H9 (cell line): ENCODE results near the gene ZNF883. TPM values are rescaled to one million over a fixed set of nuclear protein-coding genes. Genes with fewer than 3 reads are reported as not detected.

Experiments
- DNase-seq: peaks from one replicate; pipeline ENCODE4 v3.0.0-alpha.2; 2017
- H2AFZ ChIP-seq: one replicate; pipeline ENCODE4 v1.6.1; 2013; ENCODE audit warnings: mild to moderate bottlenecking, low read length, control low read depth, moderate library complexity
- H2AK5ac ChIP-seq: 2 replicates; pipeline ENCODE4 v1.6.1; 2013; ENCODE audit warnings: low read length, control low read depth, mixed read lengths; ENCODE audit not compliant: insufficient read length
- H2BK120ac ChIP-seq: one replicate; pipeline ENCODE4 v1.6.1; 2013; ENCODE audit warnings: low read depth, mild to moderate bottlenecking, low read length, control low read depth, inconsistent platforms; ENCODE audit not compliant: poor library complexity, severe bottlenecking
- H2BK12ac ChIP-seq: 2 replicates; pipeline ENCODE4 v1.6.1; 2013; ENCODE audit warnings: low read length, control low read depth, mixed read lengths, low read depth; ENCODE audit not compliant: insufficient read length
- H2BK15ac ChIP-seq: 2 replicates; pipeline ENCODE4 v1.6.1; 2013; ENCODE audit warnings: low read depth, low read length, control low read depth
- H2BK20ac ChIP-seq: one replicate; pipeline ENCODE4 v1.6.1; 2013; ENCODE audit warnings: low read depth, mild to moderate bottlenecking, low read length, control low read depth, inconsistent platforms; ENCODE audit not compliant: poor library complexity, severe bottlenecking
- H2BK5ac ChIP-seq: 2 replicates; pipeline ENCODE4 v1.6.1; 2013; ENCODE audit warnings: low read length, control low read depth, mixed read lengths; ENCODE audit not compliant: insufficient read length
- H3K14ac ChIP-seq: 2 replicates; pipeline ENCODE4 v1.6.1; 2013; ENCODE audit warnings: low read length, control low read depth; ENCODE audit not compliant: insufficient read depth
- H3K18ac ChIP-seq: 2 replicates; pipeline ENCODE4 v1.6.1; 2013; ENCODE audit warnings: low read depth, mild to moderate bottlenecking, mixed read lengths, low read length, control low read depth; ENCODE audit not compliant: insufficient read length
- H3K23ac ChIP-seq: 2 replicates; pipeline ENCODE4 v1.6.1; 2013; ENCODE audit warnings: low read length, control low read depth, mixed read lengths, low read depth; ENCODE audit not compliant: insufficient read length
- H3K23me2 ChIP-seq: 2 replicates; pipeline ENCODE4 v1.6.1; 2013; ENCODE audit warnings: low read depth, mild to moderate bottlenecking, mixed read lengths, low read length, control low read depth; ENCODE audit not compliant: insufficient read length, poor library complexity, severe bottlenecking
- H3K27ac ChIP-seq: 2 replicates; pipeline ENCODE4 v1.5.1; 2013; ENCODE audit warnings: low read length, control low read depth, mixed read lengths, low read depth; ENCODE audit not compliant: insufficient read length
- H3K27me3 ChIP-seq: 2 replicates; pipeline ENCODE4 v1.6.1; 2013; ENCODE audit warnings: low read length, control low read depth, inconsistent platforms; ENCODE audit not compliant: insufficient read depth
- H3K4ac ChIP-seq: 2 replicates; pipeline ENCODE4 v1.6.1; 2013; ENCODE audit warnings: low read depth, mild to moderate bottlenecking, control low read depth, inconsistent platforms, low read length, moderate library complexity
- H3K4me1 ChIP-seq: 2 replicates; pipeline ENCODE4 v1.6.1; 2013; ENCODE audit warnings: low read length, control low read depth, inconsistent platforms; ENCODE audit not compliant: insufficient read depth
- H3K4me2 ChIP-seq: 2 replicates; pipeline ENCODE4 v1.6.1; 2013; ENCODE audit warnings: low read length, control low read depth, mixed read lengths; ENCODE audit not compliant: insufficient read length, insufficient read depth
- H3K56ac ChIP-seq: 2 replicates; pipeline ENCODE4 v1.6.1; 2013; ENCODE audit warnings: low read depth, mild to moderate bottlenecking, mixed read lengths, low read length, control low read depth; ENCODE audit not compliant: insufficient read length
- H3K79me1 ChIP-seq: 2 replicates; pipeline ENCODE4 v1.6.1; 2013; ENCODE audit warnings: low read depth, mild to moderate bottlenecking, moderate library complexity, low read length, control low read depth, inconsistent platforms; ENCODE audit not compliant: insufficient read depth, poor library complexity, severe bottlenecking
- H3K79me2 ChIP-seq: 2 replicates; pipeline ENCODE4 v1.6.1; 2013; ENCODE audit warnings: low read length, control low read depth, inconsistent platforms; ENCODE audit not compliant: insufficient read depth
- H3K9ac ChIP-seq: 2 replicates; pipeline ENCODE4 v1.6.1; 2013; ENCODE audit warnings: low read length, control low read depth, mixed read lengths; ENCODE audit not compliant: insufficient read length; ENCODE audit errors: extremely low read depth
- H3K9me3 ChIP-seq: one replicate; pipeline ENCODE4 v1.6.1; 2013; ENCODE audit warnings: low read depth, low read length, inconsistent platforms; ENCODE audit not compliant: control insufficient read depth
- H3T11ph ChIP-seq: one replicate; pipeline ENCODE4 v1.6.1; 2013; ENCODE audit warnings: mild to moderate bottlenecking, low read length, control low read depth, inconsistent platforms
- H4K20me1 ChIP-seq: one replicate; pipeline ENCODE4 v1.6.1; 2013; ENCODE audit not compliant: control insufficient read depth, insufficient read length, insufficient read depth
- H4K5ac ChIP-seq: 2 replicates; pipeline ENCODE4 v1.6.1; 2013; ENCODE audit warnings: low read depth, mild to moderate bottlenecking, mixed read lengths, low read length, control low read depth; ENCODE audit not compliant: insufficient read length
- H4K8ac ChIP-seq: replicated peaks from 2 replicates; pipeline ENCODE4 v1.6.1; 2013; ENCODE audit warnings: low read length, control low read depth, mixed read lengths, low read depth; ENCODE audit not compliant: insufficient read length
- H4K91ac ChIP-seq: 2 replicates; pipeline ENCODE4 v1.6.1; 2013; ENCODE audit warnings: low read depth, mild to moderate bottlenecking, moderate library complexity, mixed read lengths, low read length, control low read depth; ENCODE audit not compliant: insufficient read length
- H3K27ac Mint-ChIP-seq, 3 experiments: 2 replicates in 2 of 3; 3 replicates in 1 of 3; pipeline ENCODE4 v1.8.0; 2020 to 2021; ENCODE audit warnings: mixed read lengths in 3 of 3, mild to moderate bottlenecking in 1 of 3, moderate library complexity in 1 of 3
- H3K27me3 Mint-ChIP-seq: 2 replicates; pipeline ENCODE4 v1.8.0; 2021; ENCODE audit warnings: low read depth, mild to moderate bottlenecking, moderate library complexity, mixed read lengths
- H3K36me3 Mint-ChIP-seq, 3 experiments: 2 replicates in 2 of 3; 3 replicates in 1 of 3; pipeline ENCODE4 v1.8.0; 2020 to 2021; ENCODE audit warnings: low read depth in 3 of 3, mixed read lengths in 3 of 3; ENCODE audit not compliant: insufficient read depth in 1 of 3
- H3K4me1 Mint-ChIP-seq, 2 experiments: 2 replicates each; pipeline ENCODE4 v1.8.0; 2020; ENCODE audit warnings: mixed read lengths in 2 of 2
- H3K4me3 Mint-ChIP-seq, 2 experiments: 2 replicates in 1 of 2; 3 replicates in 1 of 2; pipeline ENCODE4 v1.8.0; 2020 to 2021; ENCODE audit warnings: mild to moderate bottlenecking in 2 of 2, mixed read lengths in 2 of 2, moderate library complexity in 1 of 2
- H3K9me3 Mint-ChIP-seq, 2 experiments: 2 replicates in 1 of 2; 3 replicates in 1 of 2; pipeline ENCODE4 v1.8.0; 2020; ENCODE audit warnings: mild to moderate bottlenecking in 2 of 2, mixed read lengths in 2 of 2, moderate library complexity in 1 of 2
- WGBS: extraction: QIAGEN DNeasy Blood & Tissue Kit; methylation state at CpG from one replicate; pipeline ENCODE4 v1.1.7; 2013; ENCODE audit warnings: missing lambda C conversion rate, low lambda C conversion rate, mixed read lengths; ENCODE audit not compliant: insufficient read length; ENCODE audit errors: extremely low coverage; 5-methylcytosine and 5-hydroxymethylcytosine counted together
- total RNA-seq: library from RNA; stranded (reverse); gene quantifications from 2 replicates; pipeline ENCODE4 v1.2.1, GENCODE V29; 2021
- TF ChIP-seq, protein P1 (sequence below): fragments of 200-600 bp; sonication (generic); conservative IDR thresholded peaks from 3 replicates; pipeline ENCODE4 v1.8.0; 2021; ENCODE audit warnings: antibody characterized with exemption, mild to moderate bottlenecking

ZNF883 gene
- total RNA-seq, 1 experiment from 2014 or later = 13.2 TPM

DNA sequence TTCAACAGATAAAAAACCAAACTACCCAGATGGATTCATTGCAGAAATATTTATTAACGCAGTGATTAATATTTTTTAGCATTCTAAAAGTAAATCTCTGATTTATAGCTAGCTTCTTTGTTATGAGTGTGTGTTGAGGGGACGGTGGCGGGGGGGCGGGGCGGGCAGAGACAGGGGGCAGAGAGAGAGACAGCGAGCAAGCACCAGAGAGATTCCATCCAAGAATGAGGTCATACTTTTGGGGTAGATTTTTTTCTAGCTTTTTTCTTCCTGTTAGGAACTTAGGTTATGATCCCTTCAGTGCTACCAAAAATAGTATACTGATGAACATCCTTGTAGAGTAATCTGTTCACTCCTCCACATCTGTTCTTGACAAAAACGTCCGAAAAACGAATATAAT lies 500 bp upstream of the ZNF883 start:
- no peak overlapping the region for H3K9ac ChIP-seq
- TF ChIP-seq, protein P1, sequence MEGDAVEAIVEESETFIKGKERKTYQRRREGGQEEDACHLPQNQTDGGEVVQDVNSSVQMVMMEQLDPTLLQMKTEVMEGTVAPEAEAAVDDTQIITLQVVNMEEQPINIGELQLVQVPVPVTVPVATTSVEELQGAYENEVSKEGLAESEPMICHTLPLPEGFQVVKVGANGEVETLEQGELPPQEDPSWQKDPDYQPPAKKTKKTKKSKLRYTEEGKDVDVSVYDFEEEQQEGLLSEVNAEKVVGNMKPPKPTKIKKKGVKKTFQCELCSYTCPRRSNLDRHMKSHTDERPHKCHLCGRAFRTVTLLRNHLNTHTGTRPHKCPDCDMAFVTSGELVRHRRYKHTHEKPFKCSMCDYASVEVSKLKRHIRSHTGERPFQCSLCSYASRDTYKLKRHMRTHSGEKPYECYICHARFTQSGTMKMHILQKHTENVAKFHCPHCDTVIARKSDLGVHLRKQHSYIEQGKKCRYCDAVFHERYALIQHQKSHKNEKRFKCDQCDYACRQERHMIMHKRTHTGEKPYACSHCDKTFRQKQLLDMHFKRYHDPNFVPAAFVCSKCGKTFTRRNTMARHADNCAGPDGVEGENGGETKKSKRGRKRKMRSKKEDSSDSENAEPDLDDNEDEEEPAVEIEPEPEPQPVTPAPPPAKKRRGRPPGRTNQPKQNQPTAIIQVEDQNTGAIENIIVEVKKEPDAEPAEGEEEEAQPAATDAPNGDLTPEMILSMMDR = no peak
- no peak overlapping the region for H4K8ac ChIP-seq
- peaks cover 2% of the 10 kb centered on the region; the same call in 1 of the 2 replicates for H3K27me3 Mint-ChIP-seq
- no peak overlapping the region for H2BK20ac ChIP-seq
- WGBS = no CpG with 5 or more reads among the region's 9 CpGs
- H3K56ac ChIP-seq = no peak overlapping the region
- no peaks in the 10 kb centered on the region for H3K9me3 ChIP-seq
- H3K23ac ChIP-seq = no peak overlapping the region
- H2BK15ac ChIP-seq = no peak overlapping the region
- no peak overlapping the region for H2BK12ac ChIP-seq
- H3K9me3 Mint-ChIP-seq = peaks cover 51 to 63% of the 10 kb centered on the region in 2 experiments
- no peak overlapping the region for H4K91ac ChIP-seq
- no peak overlapping the region for H2BK5ac ChIP-seq
- no peaks in the 10 kb centered on the region for H4K20me1 ChIP-seq
- H3K4ac ChIP-seq = no peak overlapping the region
- no peak overlapping the region for H3K27ac Mint-ChIP-seq
- no peak overlapping the region for H3K27ac ChIP-seq
- no peak overlapping the region for H3T11ph ChIP-seq
- H3K36me3 Mint-ChIP-seq = peaks cover 10 to 18% (median 11%) of the 10 kb centered on the region in 3 experiments; a peak in 6 of 7 replicates
- peak overlapping the region; percentile 39 for H3K4me2 ChIP-seq
- no peak overlapping the region for H2AK5ac ChIP-seq
- peaks cover 2% of the 10 kb centered on the region for H3K23me2 ChIP-seq
- H3K79me2 ChIP-seq = no peaks in the 10 kb centered on the region
- H3K79me1 ChIP-seq = no peaks in the 10 kb centered on the region
- H3K14ac ChIP-seq = no peak overlapping the region
- H2AFZ ChIP-seq = no peak overlapping the region
- H4K5ac ChIP-seq = no peak overlapping the region
- H2BK120ac ChIP-seq = no peak overlapping the region
- H3K4me1 Mint-ChIP-seq = peaks cover 3 to 6% of the 10 kb centered on the region in 2 experiments; a peak in 3 of 4 replicates
- no peaks in the 10 kb centered on the region for H3K27me3 ChIP-seq
- no peak for DNase-seq
- peak overlapping the region; percentile 82; a peak in 4 of 5 replicates for H3K4me3 Mint-ChIP-seq
- H3K18ac ChIP-seq = no peak overlapping the region
- no peaks in the 10 kb centered on the region for H3K4me1 ChIP-seq
